Retinal pigment epithelial cell (primary cell): ENCODE measurements around the gene TRIM59.

Source experiments
- DNase-seq: peaks from one replicate; pipeline ENCODE4 v3.0.0-alpha.2; 2010; ENCODE audit warnings: low read depth
- H3K4me3 ChIP-seq: 2 replicates; pipeline ENCODE4 v1.5.1; 2011; ENCODE audit warnings: mild to moderate bottlenecking, low read length, control low read depth, moderate library complexity
- TF ChIP-seq, protein P1 (sequence below): conservative IDR thresholded peaks from 2 replicates; pipeline ENCODE4 v1.5.1; 2011; ENCODE audit warnings: low read depth, low read length, control low read depth, inconsistent platforms

TRIM59 gene

DNA sequence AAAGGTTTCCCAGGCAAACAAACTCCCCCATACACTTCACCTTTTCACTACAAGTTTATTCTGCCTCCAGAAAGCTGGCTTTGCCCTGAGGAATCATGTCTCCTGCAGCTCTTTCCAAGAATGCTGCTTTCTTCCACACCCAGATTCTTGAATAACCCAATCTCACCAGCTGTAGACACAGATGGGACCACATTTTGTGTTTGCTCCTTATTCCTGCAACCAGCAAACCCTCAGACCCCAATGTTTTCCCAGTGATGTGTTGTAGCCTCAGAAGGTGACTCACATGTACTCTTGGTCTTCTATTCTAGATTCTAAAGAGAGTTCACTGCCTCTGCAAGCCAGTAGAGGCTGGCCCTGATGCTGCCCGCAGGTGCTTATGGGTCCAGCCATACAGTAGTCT is 23.6 kb upstream of the TRIM59 start:
- no peak for DNase-seq
- no peak overlapping the region for H3K4me3 ChIP-seq
- TF ChIP-seq, protein P1, sequence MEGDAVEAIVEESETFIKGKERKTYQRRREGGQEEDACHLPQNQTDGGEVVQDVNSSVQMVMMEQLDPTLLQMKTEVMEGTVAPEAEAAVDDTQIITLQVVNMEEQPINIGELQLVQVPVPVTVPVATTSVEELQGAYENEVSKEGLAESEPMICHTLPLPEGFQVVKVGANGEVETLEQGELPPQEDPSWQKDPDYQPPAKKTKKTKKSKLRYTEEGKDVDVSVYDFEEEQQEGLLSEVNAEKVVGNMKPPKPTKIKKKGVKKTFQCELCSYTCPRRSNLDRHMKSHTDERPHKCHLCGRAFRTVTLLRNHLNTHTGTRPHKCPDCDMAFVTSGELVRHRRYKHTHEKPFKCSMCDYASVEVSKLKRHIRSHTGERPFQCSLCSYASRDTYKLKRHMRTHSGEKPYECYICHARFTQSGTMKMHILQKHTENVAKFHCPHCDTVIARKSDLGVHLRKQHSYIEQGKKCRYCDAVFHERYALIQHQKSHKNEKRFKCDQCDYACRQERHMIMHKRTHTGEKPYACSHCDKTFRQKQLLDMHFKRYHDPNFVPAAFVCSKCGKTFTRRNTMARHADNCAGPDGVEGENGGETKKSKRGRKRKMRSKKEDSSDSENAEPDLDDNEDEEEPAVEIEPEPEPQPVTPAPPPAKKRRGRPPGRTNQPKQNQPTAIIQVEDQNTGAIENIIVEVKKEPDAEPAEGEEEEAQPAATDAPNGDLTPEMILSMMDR, result no peak

DNA sequence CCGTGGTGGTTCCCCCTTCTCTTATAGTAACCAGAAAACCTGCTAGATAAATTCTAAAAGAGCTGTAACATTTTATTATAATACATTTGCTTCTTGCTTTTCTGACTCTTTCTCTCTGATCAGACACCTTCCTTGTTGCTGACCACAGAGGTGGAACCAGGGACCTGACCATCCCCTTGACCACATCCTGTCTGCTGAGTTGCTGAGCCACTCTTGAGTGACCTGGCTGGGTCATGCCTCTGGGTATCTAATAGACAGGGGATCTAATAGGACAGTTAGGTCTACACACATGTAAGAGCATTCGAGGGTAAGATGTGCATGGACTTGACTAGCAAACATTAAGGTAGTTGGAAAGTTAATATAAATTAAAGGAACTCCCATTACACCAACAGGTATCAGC is 22.8 kb upstream of the TRIM59 start:
- no peak for DNase-seq
- TF ChIP-seq, protein P1, result no peak
- no peak overlapping the region for H3K4me3 ChIP-seq

DNA sequence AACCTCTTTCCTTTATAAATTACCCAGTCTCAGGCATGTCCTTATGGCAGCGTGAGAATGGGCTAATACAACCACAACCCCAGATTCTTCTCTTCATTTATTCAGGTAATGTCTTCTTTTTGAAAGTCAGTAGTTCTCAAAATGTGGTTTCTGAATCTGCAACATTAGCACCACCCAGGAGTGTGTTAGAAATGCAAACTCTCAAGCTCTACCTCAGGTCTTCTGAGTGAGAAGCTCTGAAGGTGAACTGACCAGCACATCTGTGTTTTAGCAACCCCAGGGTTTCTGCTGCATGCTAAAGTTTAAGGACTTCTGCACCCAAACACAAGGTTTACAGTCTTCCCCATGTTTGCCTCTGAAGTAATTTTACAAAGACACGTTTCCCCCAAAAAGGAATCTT is 22.3 kb upstream of the TRIM59 start:
- TF ChIP-seq, protein P1, result no peak
- no peak for DNase-seq

DNA sequence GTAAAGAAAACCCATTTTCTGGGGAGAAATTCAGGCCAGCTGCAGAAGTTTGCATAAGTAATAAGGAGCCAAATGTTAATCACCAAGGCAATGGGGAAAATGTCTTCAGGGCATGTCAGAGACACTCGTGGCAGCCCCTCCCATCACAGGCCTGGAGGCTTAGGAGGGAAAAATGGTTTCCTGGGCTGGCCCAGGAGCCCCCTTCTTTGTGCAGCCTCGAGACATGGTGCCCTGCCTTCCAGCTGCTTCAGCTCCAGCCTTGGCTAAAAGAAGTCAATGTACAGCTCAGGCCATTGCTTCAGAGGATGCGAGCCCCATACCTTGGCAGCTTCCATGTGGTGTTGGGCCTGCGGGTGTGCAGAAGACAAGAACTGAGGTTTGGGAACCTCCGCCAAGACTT is 20.6 kb upstream of the TRIM59 start:
- DNase-seq, result no peak
- no peak overlapping the region for H3K4me3 ChIP-seq
- TF ChIP-seq, protein P1, result no peak

More for the DNA sequence above, 22.3 kb upstream of the TRIM59 start:
- H3K4me3 ChIP-seq, result no peak overlapping the region

DNA sequence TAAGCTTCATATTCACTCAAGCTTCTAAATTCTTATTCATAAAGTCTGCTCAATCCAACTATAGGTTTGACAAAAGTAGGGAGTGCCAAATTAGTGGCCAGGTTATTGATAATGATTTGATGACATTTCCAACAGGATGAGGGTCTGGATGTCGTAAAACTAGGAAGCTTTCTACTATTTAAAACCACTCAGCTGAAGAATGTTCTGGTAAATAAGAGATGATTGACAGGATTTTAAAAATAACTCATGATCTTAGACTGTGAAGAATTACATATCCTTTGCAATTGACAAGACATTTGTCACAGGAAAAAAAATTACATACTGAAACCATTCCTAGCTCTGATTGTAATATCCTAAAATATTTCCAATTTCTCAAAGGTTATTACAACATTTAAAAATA is 15.4 kb upstream of the TRIM59 start:
- DNase-seq, result no peak
- no peak overlapping the region for H3K4me3 ChIP-seq
- TF ChIP-seq, protein P1, result no peak

DNA sequence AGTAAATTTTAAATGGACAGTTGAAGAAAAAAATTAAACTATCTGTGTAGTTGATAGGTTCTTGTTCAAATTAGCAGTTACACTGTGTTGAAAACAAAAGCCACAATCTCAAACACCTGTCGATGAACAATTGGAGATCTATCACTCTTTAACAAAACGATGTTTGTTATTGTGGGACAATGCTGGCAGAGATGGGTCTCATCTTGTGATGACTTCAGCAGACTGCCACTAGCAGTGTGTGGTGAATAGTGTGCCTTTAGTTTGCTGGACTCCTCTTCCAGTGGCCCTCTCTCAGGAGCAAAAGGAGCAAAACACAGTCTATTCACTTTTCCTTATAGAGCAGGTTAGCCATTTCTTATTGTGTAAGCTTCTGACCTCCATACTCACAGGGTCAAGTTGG is 14.7 kb upstream of the TRIM59 start:
- H3K4me3 ChIP-seq, result no peak overlapping the region
- TF ChIP-seq, protein P1, result no peak
- DNase-seq, result no peak

DNA sequence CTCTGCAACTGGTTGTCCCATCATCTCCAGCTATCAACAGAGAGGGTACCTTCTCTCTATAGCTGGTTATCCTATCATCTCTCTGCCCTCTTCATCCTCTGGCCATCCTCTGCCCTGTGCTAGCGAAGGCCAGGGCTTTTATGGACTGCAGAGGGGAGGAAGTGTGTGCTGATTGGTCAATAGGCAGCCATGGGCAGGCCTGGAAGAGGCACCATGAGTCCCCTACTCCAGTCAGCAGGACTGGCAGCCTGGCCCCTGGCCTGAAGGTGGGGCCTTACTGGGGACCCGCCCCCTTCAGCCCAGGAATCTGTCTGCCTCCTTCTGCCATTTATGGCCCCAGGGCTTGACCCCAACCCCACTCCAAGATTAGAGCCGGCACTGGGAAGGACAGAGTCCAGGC is 10.4 kb upstream of the TRIM59 start:
- TF ChIP-seq, protein P1, result no peak
- H3K4me3 ChIP-seq, result no peak overlapping the region
- no peak for DNase-seq
